HG02759 (cell line): ENCODE data around the gene CD4.
"Not testable (repeated sequence)": the region's sequence is repeated elsewhere in the genome, so short reads cannot be mapped to it uniquely, and the experiment has no call there.

Source experiments
- ATAC-seq: cut with Tn5 transposase; IDR thresholded peaks from one replicate; pipeline ENCODE4 v1.9.1; 2021; ENCODE audit warnings: mild to moderate bottlenecking, moderate library complexity; ENCODE audit not compliant: unreplicated experiment

The CD4 gene

DNA sequence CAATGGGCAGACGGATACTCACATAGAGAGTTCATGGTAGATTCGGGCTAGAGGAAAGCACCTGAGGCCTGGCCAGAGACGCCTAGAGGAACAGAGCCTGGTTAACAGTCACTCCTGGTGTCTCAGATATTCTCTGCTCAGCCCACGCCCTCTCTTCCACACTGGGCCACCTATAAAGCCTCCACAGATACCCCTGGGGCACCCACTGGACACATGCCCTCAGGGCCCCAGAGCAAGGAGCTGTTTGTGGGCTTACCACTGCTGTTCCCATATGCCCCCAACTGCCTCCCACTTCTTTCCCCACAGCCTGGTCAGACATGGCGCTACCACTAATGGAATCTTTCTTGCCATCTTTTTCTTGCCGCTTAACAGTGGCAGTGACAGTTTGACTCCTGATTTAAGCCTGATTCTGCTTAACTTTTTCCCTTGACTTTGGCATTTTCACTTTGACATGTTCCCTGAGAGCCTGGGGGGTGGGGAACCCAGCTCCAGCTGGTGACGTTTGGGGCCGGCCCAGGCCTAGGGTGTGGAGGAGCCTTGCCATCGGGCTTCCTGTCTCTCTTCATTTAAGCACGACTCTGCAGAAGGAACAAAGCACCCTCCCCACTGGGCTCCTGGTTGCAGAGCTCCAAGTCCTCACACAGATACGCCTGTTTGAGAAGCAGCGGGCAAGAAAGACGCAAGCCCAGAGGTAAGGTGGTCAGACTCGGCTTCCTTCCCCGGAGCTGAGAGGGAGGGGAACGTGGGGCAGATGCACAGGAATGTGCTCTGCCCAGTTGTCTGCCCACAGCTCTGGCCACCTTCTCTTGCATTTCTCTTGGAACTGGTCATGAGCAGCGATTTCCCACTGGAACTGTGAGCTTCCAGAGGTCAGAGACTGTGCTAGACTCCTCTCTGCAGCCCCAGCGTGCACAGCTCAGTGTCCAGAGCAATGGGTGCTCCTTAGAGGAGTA, at the start of gene CD4:
CD4 (plus strand) TSS at position 557 of the 953 bp plus-strand sequence. CDS start 10,611 bp downstream, outside the sequence.
- ATAC-seq: no peak

DNA sequence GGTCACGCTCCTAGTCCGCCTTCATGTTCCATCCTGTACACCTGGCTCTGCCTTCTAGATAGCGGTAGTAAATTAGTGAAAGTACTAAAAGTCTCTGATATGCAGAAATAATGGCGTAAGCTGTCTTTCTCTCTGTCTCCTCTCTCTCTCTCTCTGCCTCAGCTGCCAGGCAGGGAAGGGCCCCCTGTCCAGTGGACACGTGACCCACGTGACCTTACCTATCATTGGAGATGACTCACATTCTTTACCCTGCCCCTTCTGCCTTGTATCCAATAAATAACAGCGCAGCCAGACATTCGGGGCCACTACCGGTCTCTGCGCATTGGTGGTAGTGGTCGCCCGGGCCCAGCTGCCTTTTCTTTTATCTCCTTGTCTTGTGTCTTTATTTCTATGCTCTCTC, 47.2 kb upstream of the CD4 start:
- ATAC-seq: not testable (repeated sequence)

DNA sequence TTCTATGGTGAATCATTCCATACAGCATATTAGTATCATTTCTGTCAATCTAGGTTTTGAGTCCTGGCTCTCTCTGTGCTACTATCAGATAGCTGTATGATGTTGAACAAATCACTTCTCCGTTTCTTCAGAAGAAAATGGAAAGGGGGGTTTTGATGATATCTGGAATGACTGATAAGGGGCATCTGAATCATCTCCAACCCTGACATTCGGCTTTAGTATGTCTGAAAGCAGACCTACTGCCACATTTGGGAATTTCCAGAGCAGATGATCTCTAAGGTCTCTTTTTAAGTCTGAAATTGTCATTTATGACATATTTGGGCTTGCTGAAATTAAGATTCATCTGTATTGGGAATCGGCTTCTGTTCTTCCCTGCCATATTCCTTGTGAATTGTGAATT, 46.5 kb upstream of the CD4 start:
- ATAC-seq: no peak

DNA sequence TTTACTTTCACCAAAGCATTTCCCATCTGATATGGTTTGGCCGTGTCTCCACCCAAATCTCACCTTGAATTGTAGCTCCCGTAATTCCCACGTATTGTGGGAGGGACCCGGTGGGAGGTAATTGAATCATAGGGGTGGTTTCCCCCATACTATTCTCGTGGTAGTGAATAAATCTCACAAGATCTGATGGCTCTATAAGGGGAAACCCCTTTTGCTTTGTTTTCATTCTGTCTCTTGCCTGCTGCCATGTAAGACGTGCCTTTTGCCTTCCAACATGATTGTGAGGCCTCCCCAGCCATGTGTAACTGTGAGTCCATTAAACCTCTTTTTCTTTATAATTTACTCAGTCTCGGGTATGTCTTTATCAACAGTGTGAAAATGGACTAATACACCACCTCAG, 46.0 kb upstream of the CD4 start:
- not testable (repeated sequence) for ATAC-seq

DNA sequence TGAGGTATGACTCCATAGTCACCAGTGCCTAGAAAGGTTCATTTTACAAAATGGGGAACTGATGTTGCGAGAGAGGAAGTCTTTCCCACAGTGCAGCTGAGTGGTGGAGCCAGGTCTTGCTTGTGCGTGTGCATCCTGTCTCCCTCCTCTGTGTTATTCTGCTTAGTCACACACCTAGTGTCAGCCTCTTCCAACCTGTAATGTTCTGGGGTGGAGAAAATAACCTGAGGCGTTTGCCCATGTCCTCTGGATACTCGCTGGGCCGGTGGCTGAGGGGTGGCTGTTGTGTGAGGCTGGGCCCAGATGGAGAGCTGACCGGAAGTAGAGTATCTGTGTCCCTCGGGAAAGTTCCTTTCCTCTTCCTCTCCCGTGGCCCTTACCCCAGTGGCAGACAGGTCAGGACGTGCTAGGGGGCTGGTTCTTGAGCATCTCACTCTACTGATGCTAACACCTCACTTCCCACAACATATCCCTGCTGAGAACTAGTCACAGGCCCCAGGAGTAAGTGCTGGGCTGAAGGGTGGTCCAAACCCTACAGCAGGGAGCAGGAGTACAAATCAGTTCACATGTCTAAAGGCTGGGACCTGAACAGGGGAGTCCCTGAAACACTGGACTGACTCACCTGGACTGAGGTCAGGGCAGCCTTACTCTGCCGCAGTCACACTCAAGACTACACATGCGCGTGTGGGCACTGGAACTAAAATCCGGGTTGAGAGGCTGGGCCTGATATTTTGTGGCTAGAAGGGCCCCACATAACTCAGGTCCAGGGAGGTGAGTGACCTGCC, 43.4 kb upstream of the CD4 start:
- no peak for ATAC-seq

DNA sequence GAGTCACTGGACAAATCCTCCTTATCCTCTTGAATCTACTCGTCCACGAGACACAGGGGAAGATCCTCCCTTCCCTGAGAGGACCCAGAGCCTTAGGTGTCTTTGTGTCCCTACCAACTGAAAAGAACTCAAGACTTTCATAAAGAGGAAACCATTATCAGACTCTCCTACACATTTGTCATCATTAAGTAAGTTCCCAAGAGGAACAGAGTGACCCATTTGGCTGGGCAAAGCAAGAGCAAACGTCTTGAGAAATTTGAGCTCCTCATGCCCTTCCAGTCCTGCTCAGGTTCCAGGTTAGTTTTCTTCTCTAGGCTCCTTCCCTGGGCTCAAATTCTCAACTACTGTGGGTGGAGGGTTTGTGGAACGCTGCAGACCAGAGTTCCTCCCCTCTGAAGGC, 42.1 kb upstream of the CD4 start:
- no peak for ATAC-seq

DNA sequence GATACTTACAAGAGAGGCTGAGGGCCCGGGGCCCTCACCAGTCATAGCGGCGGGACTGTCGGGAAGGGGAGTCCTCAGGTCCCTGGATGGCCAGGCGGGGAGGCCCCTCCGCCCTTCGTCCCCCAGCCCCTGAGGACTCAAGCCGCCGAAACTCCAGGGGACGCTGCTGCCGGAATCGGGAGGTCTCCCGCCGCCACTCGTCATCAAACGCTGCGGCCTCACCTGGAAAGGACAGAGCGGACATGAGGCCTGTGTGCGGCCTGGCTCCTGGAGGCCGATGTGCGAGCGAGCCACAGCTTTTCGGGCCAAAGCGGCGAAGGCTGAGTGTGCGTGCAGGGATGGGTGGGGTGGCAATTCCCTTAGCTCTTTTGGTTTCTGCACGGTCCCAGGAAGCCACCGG, 40.6 kb upstream of the CD4 start:
- ATAC-seq: no peak

DNA sequence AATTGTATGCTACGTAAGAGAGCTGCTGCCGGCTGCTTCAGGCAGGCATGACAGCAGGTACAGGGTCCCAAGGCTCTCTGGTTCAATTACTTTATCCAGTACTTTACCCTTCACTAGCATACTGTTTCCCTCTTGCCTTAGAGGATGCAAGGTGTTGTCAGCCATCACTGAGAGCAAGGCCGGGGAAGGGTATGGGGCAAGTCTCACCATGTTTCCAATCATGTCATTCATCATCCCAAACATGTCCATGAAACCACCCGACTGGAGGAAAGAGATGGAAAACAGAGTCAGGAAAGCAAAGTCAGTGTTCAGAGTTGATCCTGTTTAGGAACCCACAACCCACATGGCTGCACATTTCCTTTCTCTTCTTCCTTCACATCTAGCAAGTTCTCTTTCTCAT, 38.8 kb upstream of the CD4 start:
- no peak for ATAC-seq

DNA sequence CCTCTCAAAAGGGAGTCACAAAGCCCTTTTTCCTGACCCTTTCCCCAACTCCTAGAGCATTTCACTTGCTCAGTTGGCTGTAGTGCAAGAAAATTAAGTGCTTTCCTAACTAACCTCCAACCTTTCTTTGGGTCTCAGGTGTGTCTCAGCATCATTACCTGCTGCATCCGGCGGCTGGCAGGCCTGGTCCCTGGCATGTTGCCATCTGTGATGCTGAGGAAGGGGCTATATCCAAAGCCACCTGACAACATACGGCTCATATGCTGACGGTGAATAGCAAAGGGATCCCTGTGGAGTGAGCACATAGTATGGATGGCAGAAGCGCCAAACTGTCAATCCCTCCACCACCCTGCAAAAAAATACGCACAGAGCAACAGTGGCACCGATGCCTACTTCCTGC, 37.6 kb upstream of the CD4 start:
- no peak for ATAC-seq

DNA sequence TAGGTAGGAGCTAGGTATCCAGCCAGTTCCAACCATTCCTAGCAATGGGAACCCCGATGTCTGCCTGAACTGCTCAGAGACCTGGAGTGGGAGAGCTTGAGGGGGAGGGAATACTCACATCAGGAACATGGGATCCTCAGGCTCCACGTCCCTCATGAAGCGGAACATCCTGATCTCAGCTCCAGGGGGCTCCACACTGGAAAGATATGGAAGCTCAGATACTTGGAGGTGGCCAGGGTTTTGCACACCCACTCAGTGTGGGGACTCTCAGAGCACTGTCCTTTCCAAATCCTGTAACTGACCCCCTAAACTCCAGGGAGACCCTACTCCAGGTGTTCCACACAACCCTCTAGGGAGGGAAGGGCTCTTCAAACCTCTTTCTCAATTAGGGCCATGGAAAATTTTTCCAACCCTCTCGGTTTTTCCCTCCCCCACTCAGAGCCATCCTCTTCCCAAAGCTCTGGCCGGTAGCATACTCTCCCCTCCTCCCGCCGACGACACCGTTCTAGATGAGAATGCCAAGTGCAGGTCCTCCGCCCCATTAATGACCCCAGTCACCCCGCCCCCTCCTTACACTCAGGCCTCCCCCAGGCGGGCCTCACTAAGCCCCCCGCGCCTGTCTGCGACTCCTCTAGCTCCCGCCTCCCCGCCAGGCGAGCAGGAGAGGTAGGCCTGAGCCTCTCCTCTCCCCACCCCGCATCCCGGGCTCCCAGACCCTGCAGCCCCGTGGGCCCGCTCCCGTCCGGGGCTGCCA, 37.0 kb upstream of the CD4 start:
- ATAC-seq: peak; percentile 18

DNA sequence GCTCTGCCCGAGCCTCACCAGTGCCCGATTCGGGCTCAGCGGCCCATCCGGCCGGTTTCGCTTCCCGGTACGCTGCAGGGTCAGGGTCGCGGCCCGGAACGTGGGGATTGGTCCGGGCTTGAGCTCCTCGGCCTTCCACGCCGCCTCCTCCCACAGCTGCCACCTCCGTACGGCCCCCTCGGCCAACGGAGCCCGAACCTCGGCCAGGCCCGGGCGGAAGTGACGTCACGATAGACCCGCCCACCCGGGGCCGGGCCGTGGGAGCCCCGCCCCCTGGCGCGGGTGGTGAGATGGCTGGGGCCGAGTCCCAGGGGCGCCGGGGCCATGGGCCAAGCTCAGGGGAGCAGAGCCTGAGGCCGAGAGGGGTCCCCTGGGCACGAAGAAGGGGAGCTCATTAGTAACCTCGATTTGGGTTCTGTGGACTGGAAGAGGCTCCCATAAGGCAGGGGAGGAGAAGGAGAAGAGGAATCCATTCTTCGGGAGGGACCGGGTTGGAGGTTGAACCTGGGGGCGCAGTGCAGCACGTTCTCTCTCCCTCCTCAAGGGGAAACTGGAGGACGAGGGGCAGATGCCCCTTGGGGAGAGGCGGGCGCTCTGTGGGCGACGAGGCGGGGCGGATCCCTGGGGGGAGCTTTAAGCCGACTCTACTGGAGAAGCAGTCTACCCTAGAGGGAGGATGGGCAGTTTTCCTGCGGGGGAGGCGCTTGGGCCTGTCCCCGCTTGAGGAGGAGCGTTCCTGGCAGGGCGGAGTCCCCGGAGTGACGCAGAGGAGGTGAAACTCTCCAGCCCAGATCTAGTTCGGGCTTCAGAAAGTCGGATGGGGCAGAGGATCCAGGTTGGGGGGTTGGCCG, 36.2 kb upstream of the CD4 start, which contains the start of gene MLF2:
MLF2 (minus strand) TSS at position 221 of the 851 bp plus-strand sequence. CDS start 807 bp downstream, outside the sequence.
- peak; percentile 86 for ATAC-seq

DNA sequence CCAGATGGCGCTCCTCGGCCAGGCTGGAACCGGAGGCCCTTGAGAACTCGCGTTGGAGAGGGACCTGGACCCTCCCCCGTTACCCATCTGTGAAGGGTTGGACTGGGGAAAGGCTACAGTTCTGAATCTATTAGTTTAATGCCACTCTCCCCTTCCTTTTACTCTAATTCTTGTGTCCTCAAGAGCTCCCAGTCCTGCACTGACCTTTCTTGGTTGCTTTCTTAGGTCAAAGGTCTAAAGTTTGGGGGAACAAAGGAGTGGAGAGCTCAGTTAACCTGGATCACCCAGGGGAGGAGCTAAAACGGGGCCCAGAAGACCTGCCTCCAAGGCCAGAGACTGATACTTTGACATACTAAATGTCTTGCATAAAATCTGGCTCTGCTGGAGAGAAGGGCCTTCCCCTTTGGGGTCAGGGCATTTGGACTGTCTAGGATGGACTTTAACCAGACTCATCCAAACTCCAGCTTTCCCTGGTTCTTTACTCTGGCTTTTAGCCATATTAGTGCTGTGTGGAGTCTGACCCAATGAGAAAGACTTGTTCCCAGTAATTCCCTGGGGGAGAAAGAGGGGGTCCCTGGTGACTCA, 35.5 kb upstream of the CD4 start:
- ATAC-seq: no peak

DNA sequence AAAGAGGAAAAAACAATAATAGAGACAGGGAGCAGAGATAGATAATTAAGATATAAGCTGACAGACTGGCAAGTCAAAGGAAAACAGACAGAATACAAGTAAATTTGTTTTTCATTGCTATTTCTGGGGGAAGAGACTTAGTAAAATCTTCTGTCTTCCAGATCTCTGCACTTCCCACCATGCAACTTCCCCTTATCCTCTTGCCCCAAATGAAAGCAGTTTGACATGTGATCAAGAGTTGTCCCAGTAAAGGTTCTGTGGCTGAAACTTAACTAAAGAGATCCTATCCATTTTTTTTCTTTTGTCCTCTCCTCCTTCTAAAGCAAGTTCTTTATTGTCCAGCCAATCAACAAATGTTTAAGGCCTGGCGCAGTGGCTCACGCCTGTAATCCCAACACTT, 34.9 kb upstream of the CD4 start:
- ATAC-seq: no peak

DNA sequence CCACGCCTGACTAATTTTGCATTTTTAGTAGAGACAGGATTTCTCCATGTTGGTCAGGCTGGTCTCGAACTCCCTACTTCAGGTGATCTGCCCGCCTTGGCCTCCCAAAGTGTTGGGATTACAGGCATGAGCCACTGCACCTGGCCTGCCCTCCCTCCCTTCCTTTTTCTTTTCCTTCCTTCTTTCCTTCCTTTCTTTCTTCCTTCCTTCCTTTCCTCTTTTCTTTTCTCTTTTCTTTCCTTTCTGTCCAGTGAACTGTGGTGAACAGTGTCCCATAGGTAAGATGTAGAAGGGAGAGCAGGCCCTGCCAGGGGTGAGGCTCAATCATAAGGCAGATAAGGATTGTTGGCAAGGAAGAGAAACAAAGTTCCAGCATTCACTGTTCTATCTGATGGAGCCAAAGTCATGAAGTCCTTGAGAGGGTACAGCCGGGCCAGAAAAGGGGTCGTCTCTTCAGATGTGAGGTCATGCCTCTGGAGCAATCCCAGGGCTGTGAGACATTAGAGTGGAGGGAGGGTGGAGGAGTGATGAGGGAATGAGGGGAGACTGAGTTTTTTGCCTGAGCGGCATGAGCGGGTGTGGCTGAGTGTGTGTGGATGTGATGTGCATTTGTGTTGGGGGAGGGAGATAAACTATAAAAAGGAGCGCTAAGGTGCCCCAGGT, 32.2 kb upstream of the CD4 start:
- ATAC-seq: no peak

DNA sequence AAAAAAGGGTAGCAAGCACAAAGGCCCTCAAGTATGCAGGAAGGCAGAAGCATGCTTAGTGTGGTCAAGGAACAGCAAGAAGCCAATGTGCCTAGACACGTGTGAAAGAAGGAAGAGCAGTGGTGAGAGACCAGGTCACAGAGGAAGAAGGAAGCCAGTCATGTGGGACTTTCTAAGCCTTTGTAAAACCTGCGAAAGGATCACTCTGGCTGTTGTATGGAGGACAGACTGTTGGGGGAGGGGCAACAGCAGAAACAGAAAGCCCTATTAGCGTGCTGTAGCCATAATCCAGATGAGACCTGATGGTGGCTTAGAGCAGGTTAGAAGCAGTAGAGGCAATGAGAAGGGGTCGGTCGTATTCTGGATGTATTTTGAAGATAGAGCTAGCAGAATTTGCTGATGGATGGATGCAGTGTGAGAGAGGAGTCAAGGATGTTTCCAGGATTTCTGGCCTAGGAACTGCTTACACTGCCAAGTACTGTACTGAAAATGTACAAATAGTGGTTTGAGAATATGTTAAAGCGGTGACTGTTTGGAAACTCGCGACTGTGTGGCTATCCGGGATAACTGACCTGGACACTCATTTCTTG, 30.7 kb upstream of the CD4 start:
- no peak for ATAC-seq

DNA sequence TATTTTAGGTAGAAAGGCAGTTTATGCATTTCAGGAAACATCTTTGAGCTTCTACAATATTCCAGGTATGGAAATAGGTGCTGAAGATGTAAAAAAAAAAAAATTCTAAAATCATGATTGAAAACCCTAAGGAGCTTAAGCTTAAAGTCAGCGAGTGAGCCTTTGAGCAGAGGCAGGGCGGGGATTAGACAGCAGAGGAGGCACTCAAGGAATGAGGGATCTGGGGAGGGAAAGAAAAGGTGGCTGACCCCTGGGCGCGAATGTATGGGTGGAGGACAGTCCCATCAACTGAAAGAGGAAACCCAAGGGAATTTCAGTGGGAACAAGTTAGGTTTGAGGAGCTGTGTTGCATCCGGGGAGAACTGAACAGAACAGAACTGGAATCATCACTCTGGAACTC, 29.6 kb upstream of the CD4 start:
- ATAC-seq: no peak

DNA sequence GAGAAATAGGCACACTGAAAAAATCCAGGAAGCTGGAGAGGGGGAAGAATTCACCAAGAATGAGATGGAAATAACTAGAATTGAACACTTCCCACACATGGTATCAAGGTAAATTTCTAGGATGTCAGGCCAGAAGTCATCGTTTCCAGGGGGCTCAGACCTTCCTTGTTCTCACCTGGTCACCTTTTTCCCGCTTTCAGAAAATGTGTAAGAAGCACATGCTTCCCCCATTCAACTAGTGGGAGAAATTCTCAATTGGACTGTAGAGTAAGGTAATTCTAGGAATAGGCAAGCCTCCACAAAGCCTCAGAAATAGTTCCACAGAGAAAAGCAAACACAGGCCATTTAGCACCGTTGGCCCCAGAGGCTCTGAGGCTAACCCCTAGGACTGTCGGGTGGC, 25.9 kb upstream of the CD4 start:
- ATAC-seq: no peak

DNA sequence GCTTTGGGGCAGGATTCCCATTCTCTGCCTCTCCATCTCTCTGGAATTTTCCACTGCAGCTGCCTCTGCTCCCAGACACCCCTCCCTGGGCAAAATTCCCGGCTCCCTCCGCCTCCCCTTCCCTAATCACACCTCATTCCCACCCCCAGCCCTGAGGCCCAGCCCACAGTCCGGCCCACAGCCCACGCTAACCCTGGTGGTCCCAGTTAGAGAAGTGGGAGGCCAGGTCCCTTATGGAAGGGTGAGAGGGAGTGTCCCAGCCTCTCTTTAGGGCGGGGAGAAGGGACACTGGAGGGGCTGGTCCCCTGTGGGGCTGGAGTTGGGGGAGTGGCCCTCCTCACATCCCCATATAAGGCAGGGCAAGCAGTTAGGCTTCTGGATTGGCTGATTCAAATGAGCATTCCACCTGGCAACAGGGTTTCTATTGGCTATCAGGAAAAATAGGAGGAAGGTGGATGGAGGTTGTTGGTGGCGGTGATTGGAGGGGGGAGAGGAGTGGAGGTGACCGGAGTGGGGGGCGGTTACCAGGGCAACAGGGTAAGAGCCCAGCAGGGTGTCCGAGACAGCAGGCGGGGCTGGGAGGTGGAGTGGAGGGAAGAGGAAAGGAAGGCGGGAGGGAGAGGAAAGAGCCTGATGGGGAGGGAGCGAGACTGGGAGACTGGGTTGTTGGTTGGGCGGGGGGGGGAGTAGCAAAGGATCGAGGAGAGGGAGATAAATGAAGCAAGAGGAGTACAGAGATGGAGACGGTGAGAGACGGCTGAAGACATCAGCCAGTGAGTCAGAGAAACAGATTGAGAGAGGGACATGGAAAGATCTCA, 25.1 kb upstream of the CD4 start:
- peak; percentile 78 for ATAC-seq
